ENCODE results near the gene TAAR2.

TAAR2 gene

GRCh38 chr6:132664309-132665034 is 40.4 kb upstream of the TAAR2 start:
- TF ChIP-seq CTCF (IDR thresholded peaks at IDR 0.05; ENCODE audit: insufficient read depth, low read length, missing control alignments) = no peak
- CTCF ChIA-PET = interaction anchor here (0.6 kb wide), 1 partner anchor 122 kb away, joined by 3 read pairs; no protein-coding TSS in a partner anchor
- H3K4me3 ChIP-seq (ENCODE audit: low read depth, low read length) = no peak overlapping the region

GRCh38 chr6:132663661-132664060 is 39.6 kb upstream of the TAAR2 start:
- CTCF ChIA-PET = no interaction called here
- no peak for TF ChIP-seq CTCF (IDR thresholded peaks at IDR 0.05; ENCODE audit: insufficient read depth, low read length, missing control alignments)
- POLR2A ChIA-PET = no interaction called here
- DNase-seq (ENCODE audit: low read depth, low spot score) = no peak
- H3K4me3 ChIP-seq (ENCODE audit: low read depth, low read length) = no peak overlapping the region

More at GRCh38 chr6:132664309-132665034, 40.4 kb upstream of the TAAR2 start:
- POLR2A ChIA-PET = no interaction called here
- DNase-seq (ENCODE audit: low read depth, low spot score) = no peak

GRCh38 chr6:132661906-132662305 is 37.8 kb upstream of the TAAR2 start:
- ChIA-PET CTCF (no interaction called here), POLR2A (no interaction called here)
- no peak for TF ChIP-seq CTCF (IDR thresholded peaks at IDR 0.05; ENCODE audit: insufficient read depth, low read length, missing control alignments)

GRCh38 chr6:132659082-132659481 is 35.0 kb upstream of the TAAR2 start, which contains the start of gene TAAR1:
TAAR1 (minus strand) TSS chr6:132659182; CDS start chr6:132646003, 13,179 bp downstream.
- H3K4me3 ChIP-seq (ENCODE audit: low read depth, low read length) = no peak within 1 kb of the TSS
- TF ChIP-seq CTCF (IDR thresholded peaks at IDR 0.05; ENCODE audit: insufficient read depth, low read length, missing control alignments) = no peak
- CTCF ChIA-PET = interaction anchor here (1.4 kb wide), 1 partner anchor 10 kb away, joined by 5 read pairs; no protein-coding TSS in a partner anchor
- POLR2A ChIA-PET = no interaction called here
- DNase-seq (ENCODE audit: low read depth, low spot score) = no peak

More at GRCh38 chr6:132661906-132662305, 37.8 kb upstream of the TAAR2 start:
- no peak overlapping the region for H3K4me3 ChIP-seq (ENCODE audit: low read depth, low read length)
- DNase-seq (ENCODE audit: low read depth, low spot score) = no peak

GRCh38 chr6:132651062-132651461 is 27.0 kb upstream of the TAAR2 start:
- CTCF ChIA-PET = no interaction called here
- POLR2A ChIA-PET = no interaction called here
- DNase-seq (ENCODE audit: low read depth, low spot score) = no peak
- TF ChIP-seq CTCF (IDR thresholded peaks at IDR 0.05; ENCODE audit: insufficient read depth, low read length, missing control alignments) = no peak
- H3K4me3 ChIP-seq (ENCODE audit: low read depth, low read length) = no peak overlapping the region

GRCh38 chr6:132650429-132650828 is 26.4 kb upstream of the TAAR2 start:
- ChIA-PET POLR2A (no interaction called here), CTCF (interaction anchor here (0.8 kb wide), 1 partner anchor 149 kb away, joined by 3 read pairs; no protein-coding TSS in a partner anchor)
- H3K4me3 ChIP-seq (ENCODE audit: low read depth, low read length) = no peak overlapping the region
- no peak for TF ChIP-seq CTCF (IDR thresholded peaks at IDR 0.05; ENCODE audit: insufficient read depth, low read length, missing control alignments)
- no peak for DNase-seq (ENCODE audit: low read depth, low spot score)

Measured in AG04449 (cell line).